HepG2 (cell line): ENCODE results near the gene LLGL2. TPM values are rescaled to one million over a fixed set of nuclear protein-coding genes. Genes with fewer than 3 reads are reported as not detected.
A peak's percentile ranks its signal among the peaks of the same experiment; 100 is the strongest.

ENCODE experiments used
- CCDC6 ChIP-seq: sonication (generic); formaldehyde crosslinking; IDR thresholded peaks from 2 replicates; pipeline ENCODE4 v1.8.1; 2022; ENCODE audit warnings: mild to moderate bottlenecking, missing genetic modification reagents, moderate library complexity
- ELF4 ChIP-seq: sonication (generic); formaldehyde crosslinking; IDR thresholded peaks from 2 replicates; pipeline ENCODE4 v1.5.0; 2020; ENCODE audit warnings: missing genetic modification reagents, mild to moderate bottlenecking, moderate library complexity, borderline replicate concordance
- HINFP ChIP-seq: sonication (generic); formaldehyde crosslinking; IDR thresholded peaks from 2 replicates; pipeline ENCODE4 v1.4.0; 2020; ENCODE audit warnings: low read depth, mild to moderate bottlenecking, missing genetic modification reagents
- KMT2B ChIP-seq: IDR thresholded peaks from 2 replicates; pipeline ENCODE4 v1.6.1; 2016; ENCODE audit warnings: missing genetic modification reagents, missing compliant biosample characterization
- MATR3 ChIP-seq: sonication (generic); formaldehyde crosslinking; IDR thresholded peaks from 2 replicates; pipeline ENCODE4 v1.4.0; 2020; ENCODE audit warnings: missing genetic modification reagents
- NFRKB ChIP-seq: fragments of 450-650 bp; IDR thresholded peaks from 2 replicates; pipeline ENCODE4 v1.6.1; 2017
- NR2F6 ChIP-seq, 2 experiments: IDR thresholded peaks; 2 replicates each; pipeline ENCODE4 v1.6.1; 2016; ENCODE audit warnings: antibody characterized with exemption in 1 of 2, mild to moderate bottlenecking in 1 of 2
- PHF8 ChIP-seq: sonication (generic); formaldehyde crosslinking; IDR thresholded peaks from 2 replicates; pipeline ENCODE4 v1.5.0; 2020; ENCODE audit warnings: missing genetic modification reagents
- SIX4 ChIP-seq: sonication (generic); formaldehyde crosslinking; IDR thresholded peaks from 2 replicates; pipeline ENCODE4 v1.4.0; 2020; ENCODE audit warnings: missing genetic modification reagents
- XRCC5 ChIP-seq: fragments of 200-400 bp; formaldehyde crosslinking; optimal IDR thresholded peaks from 2 replicates; pipeline ENCODE3; 2017; ENCODE audit warnings: mild to moderate bottlenecking, low read length
- ZNF264 ChIP-seq: sonication (generic); formaldehyde crosslinking; IDR thresholded peaks from 2 replicates; pipeline ENCODE4 v1.4.0; 2020; ENCODE audit warnings: missing genetic modification reagents
- ZNF331 ChIP-seq: sonication (generic); formaldehyde crosslinking; IDR thresholded peaks from 2 replicates; pipeline ENCODE4 v1.4.0; 2020; ENCODE audit warnings: missing genetic modification reagents
- ZNF343 ChIP-seq: sonication (generic); formaldehyde crosslinking; IDR thresholded peaks from 2 replicates; pipeline ENCODE4 v1.4.0; 2020; ENCODE audit warnings: mild to moderate bottlenecking, missing genetic modification reagents
- ZNF567 ChIP-seq: sonication (generic); formaldehyde crosslinking; IDR thresholded peaks from 2 replicates; pipeline ENCODE4 v1.8.1; 2023; ENCODE audit warnings: mild to moderate bottlenecking, missing genetic modification reagents, borderline replicate concordance
- ZNF749 ChIP-seq: sonication (generic); formaldehyde crosslinking; IDR thresholded peaks from 2 replicates; pipeline ENCODE4 v1.8.0; 2022; ENCODE audit warnings: mild to moderate bottlenecking, missing genetic modification reagents, moderate library complexity, borderline replicate concordance
- polyA plus RNA-seq, 8 experiments: library from polyadenylated mRNA; depleted of rRNA in 3 of 8; stranded (reverse) in 7 of 8; unstranded in 1 of 8; fragments of >200 nt; fragmentation: Illumina TruSeq in 4 of 8; extraction: Trizol in 4 of 8; gene quantifications; 2 replicates each; pipeline versions ENCODE4 v1.2.1 to v1.2.3, GENCODE V29; 2011 to 2016; ENCODE audit warnings: low read depth in 4 of 8, missing spikeins in 1 of 8, mixed read lengths in 1 of 8; ENCODE audit not compliant: insufficient read depth in 1 of 8
- total RNA-seq, 5 experiments: library from RNA; depleted of rRNA; stranded (reverse); fragments of >200 nt; fragmentation: Illumina TruSeq; extraction: Trizol; gene quantifications; 2 replicates each; pipeline ENCODE4 v1.2.3, GENCODE V29; 2016; ENCODE audit warnings: low read depth in 1 of 5
- TF ChIP-seq, protein P1 (sequence below): sonication (generic); formaldehyde crosslinking; IDR thresholded peaks from 2 replicates; pipeline ENCODE4 v1.4.0; 2020; ENCODE audit warnings: missing genetic modification reagents, mild to moderate bottlenecking, borderline replicate concordance
- TF ChIP-seq, protein P2 (sequence below): sonication (generic); formaldehyde crosslinking; IDR thresholded peaks from 2 replicates; pipeline ENCODE4 v1.9.0; 2022; ENCODE audit warnings: low read depth, missing genetic modification reagents
- TF ChIP-seq, protein P3 (sequence below): sonication (generic); formaldehyde crosslinking; IDR thresholded peaks from 2 replicates; pipeline ENCODE4 v1.4.0; 2020; ENCODE audit warnings: mild to moderate bottlenecking, missing genetic modification reagents, borderline replicate concordance

LLGL2 gene
- total and polyA plus RNA-seq, 2 of the 13 experiments (the other 11 are each of a cell fraction or from before 2014, with no cell fraction given) = 83.0 to 86.7 TPM

DNA sequence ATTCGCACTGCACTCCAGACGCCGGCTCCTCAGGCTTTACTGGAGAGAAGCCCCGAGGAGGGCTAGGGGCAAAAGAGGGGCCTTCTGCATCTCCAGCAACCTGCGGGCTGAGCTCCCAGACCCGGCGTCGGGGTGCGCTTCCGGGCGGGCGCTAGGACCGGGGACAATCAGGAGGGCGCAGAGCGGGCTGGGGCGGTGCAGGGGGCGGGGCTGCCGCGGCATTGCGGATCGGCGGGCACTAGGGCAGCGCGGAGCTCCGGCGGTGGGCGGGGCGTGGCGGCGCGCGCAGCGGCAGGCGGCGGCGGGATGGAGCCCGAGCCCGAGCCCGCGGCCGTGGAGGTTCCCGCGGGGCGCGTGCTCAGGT is 9.3 kb upstream of the LLGL2 start, which contains the start of gene TSEN54 (continued):
- TF ChIP-seq CCDC6 (CRISPR knock-in tag) (peak; percentile 57; the same call in 1 of the 2 replicates), HINFP (CRISPR knock-in tag) (no peak), KMT2B (CRISPR knock-in tag) (no peak), SIX4 (CRISPR knock-in tag) (peak; percentile 33; the same call in 1 of the 2 replicates), ELF4 (CRISPR knock-in tag) (peak; percentile 12; the same call in 1 of the 2 replicates), ZNF331 (no peak; the same call in 1 of the 2 replicates), NFRKB (no peak), ZNF567 (CRISPR knock-in tag) (no peak), NR2F6 (IDR thresholded peaks at IDR 0.05) (0 out of 2 replicates have a peak, but pooled peaks have one; percentile 5), NR2F6 (CRISPR knock-in tag; IDR thresholded peaks at IDR 0.05) (no peak; the same call in 1 of the 2 replicates), ZNF749 (peak; percentile 4; the same call in 1 of the 2 replicates), MATR3 (no peak), PHF8 (CRISPR knock-in tag) (peak; percentile 31; the same call in 1 of the 2 replicates), ZNF264 (CRISPR knock-in tag) (no peak), XRCC5 (no peak), ZNF343 (CRISPR knock-in tag) (no peak)
- TF ChIP-seq, protein P1, sequence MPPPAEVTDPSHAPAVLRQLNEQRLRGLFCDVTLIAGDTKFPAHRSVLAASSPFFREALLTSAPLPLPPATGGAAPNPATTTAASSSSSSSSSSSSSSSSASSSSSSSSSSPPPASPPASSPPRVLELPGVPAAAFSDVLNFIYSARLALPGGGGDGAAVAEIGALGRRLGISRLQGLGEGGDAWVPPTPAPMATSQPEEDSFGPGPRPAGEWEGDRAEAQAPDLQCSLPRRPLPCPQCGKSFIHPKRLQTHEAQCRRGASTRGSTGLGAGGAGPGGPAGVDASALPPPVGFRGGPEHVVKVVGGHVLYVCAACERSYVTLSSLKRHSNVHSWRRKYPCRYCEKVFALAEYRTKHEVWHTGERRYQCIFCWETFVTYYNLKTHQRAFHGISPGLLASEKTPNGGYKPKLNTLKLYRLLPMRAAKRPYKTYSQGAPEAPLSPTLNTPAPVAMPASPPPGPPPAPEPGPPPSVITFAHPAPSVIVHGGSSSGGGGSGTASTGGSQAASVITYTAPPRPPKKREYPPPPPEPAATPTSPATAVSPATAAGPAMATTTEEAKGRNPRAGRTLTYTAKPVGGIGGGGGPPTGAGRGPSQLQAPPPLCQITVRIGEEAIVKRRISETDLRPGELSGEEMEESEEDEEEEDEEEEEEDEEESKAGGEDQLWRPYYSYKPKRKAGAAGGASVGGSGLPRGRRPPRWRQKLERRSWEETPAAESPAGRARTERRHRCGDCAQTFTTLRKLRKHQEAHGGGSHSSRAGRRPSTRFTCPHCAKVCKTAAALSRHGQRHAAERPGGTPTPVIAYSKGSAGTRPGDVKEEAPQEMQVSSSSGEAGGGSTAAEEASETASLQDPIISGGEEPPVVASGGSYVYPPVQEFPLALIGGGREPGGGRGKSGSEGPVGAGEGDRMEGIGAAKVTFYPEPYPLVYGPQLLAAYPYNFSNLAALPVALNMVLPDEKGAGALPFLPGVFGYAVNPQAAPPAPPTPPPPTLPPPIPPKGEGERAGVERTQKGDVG (CRISPR knock-in tag) = no peak
- TF ChIP-seq, protein P2, sequence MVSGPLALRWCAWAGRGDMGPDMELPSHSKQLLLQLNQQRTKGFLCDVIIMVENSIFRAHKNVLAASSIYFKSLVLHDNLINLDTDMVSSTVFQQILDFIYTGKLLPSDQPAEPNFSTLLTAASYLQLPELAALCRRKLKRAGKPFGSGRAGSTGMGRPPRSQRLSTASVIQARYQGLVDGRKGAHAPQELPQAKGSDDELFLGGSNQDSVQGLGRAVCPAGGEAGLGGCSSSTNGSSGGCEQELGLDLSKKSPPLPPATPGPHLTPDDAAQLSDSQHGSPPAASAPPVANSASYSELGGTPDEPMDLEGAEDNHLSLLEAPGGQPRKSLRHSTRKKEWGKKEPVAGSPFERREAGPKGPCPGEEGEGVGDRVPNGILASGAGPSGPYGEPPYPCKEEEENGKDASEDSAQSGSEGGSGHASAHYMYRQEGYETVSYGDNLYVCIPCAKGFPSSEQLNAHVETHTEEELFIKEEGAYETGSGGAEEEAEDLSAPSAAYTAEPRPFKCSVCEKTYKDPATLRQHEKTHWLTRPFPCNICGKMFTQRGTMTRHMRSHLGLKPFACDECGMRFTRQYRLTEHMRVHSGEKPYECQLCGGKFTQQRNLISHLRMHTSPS (CRISPR knock-in tag) = no peak
- TF ChIP-seq, protein P3, sequence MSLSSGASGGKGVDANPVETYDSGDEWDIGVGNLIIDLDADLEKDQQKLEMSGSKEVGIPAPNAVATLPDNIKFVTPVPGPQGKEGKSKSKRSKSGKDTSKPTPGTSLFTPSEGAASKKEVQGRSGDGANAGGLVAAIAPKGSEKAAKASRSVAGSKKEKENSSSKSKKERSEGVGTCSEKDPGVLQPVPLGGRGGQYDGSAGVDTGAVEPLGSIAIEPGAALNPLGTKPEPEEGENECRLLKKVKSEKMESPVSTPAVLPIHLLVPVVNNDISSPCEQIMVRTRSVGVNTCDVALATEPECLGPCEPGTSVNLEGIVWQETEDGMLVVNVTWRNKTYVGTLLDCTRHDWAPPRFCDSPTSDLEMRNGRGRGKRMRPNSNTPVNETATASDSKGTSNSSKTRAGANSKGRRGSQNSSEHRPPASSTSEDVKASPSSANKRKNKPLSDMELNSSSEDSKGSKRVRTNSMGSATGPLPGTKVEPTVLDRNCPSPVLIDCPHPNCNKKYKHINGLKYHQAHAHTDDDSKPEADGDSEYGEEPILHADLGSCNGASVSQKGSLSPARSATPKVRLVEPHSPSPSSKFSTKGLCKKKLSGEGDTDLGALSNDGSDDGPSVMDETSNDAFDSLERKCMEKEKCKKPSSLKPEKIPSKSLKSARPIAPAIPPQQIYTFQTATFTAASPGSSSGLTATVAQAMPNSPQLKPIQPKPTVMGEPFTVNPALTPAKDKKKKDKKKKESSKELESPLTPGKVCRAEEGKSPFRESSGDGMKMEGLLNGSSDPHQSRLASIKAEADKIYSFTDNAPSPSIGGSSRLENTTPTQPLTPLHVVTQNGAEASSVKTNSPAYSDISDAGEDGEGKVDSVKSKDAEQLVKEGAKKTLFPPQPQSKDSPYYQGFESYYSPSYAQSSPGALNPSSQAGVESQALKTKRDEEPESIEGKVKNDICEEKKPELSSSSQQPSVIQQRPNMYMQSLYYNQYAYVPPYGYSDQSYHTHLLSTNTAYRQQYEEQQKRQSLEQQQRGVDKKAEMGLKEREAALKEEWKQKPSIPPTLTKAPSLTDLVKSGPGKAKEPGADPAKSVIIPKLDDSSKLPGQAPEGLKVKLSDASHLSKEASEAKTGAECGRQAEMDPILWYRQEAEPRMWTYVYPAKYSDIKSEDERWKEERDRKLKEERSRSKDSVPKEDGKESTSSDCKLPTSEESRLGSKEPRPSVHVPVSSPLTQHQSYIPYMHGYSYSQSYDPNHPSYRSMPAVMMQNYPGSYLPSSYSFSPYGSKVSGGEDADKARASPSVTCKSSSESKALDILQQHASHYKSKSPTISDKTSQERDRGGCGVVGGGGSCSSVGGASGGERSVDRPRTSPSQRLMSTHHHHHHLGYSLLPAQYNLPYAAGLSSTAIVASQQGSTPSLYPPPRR = no peak
